Inflammatory macrophage (primary cell): ENCODE measurements around the gene SH3PXD2B.
"Not testable (repeated sequence)": the region's sequence is repeated elsewhere in the genome, so short reads cannot be mapped to it uniquely, and the experiment has no call there.

Experiments used
- DNase-seq, 2 donors: peaks; one replicate each; pipeline ENCODE4 v3.0.0-alpha.2; 2020 to 2022

Gene SH3PXD2B

DNA sequence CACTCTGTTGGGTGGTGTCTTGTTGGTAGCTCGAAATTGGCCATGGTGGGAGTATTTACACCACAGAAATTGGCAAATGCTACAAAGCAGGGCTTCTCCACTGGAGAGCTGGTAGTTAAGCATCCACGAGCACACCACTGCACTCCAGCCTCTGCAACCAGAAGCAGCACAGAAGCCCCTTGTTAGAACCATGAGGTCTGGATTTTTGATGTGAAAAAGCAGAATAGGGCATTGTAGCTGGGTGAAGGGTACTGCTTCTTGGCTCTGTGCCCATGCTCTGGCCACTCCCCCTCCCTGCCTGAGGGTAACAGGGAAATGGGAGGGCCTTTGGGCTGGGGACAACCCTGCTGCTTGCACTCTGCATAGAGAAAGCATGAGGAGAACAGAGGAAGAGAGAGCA, 89.6 kb downstream of the SH3PXD2B start:
- DNase-seq = no peak

DNA sequence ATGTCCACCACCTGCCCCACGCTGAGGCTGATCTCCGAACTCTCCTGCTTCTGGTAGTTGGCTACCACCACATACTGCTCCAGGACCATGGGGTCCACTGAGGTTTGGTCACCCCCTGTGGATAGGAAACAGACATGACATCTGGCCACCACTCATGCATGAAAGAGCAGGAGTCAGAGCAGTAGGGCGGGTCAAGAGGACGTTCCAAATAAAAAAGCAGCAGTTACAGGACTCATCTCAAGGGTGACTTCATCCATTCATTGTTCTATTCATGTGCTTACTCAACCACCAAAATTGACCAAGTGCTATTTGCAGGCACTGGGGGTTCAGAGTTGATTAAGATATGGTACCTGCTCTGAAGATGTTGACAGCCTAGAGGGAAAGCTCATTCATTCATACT, 91.6 kb downstream of the SH3PXD2B start:
- no peak for DNase-seq

DNA sequence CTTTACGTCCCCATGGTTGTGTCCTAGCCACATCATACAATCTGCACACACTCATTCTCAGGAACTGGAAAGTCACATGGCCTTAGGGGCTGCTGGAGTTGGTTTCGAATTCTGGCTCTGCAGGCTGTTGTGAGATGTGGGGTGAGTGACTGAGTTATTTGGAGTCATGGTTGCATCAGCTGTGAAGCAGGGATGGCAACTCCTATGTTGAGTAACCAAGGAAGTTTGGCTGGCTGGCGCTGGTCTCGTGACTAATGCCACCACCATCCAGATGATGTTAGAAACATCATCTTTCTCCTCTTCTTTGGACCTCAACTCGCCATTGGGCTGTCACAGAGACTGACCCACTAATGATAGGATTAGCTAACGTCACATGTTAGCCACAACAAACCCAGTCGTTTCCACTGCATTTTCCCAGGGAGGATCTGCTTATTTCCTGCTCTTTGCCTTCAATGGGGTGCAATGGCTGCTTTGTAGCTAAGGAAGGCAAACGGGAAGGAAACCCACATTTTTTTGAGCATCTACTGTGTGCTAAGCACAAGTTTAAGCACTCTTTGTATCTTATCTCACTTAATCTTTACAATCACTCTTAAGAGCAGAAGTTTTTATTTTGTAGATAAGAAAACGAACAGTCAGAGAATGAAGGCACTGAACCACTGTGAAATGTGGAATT, 92.6 kb downstream of the SH3PXD2B start:
- DNase-seq = peak; percentile 89 to 97

DNA sequence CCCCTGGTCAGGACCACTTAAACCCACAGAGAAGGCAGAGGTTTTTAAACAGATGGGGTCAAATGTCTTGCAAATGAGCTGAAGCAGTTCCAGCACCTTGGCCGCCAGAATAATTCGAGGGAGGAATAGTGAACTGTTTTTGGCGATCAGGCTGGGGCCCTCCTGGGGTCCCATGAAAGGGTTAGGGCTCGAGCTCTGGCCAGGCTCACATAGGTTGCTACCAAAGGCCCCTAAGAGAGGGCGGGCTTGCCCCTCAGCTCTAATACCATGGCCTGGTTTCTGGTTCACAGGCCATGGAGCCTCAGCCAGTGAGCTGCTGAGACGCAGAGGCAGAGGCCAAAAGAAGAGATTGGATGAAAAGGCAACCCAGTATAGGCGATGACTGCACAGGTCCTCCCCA, 96.0 kb downstream of the SH3PXD2B start:
- DNase-seq = no peak

DNA sequence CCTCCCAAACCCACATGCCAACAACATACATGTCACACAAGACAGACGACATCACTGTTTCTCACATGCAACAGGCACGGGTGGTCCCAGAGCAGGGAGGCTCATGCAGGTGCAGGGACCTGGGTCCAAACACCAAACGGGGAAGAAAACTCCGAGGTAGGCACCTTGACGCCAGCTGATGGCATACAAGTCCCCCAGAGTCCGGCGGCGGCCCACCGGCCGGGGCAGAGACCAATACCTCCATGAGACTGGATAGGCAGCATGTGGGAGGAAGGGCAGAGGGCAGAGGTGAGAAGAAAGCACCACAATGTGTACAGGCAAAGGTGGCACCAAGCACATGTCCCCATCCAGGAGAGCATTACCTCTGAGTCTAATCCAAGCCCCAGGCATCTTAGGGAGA, 97.8 kb downstream of the SH3PXD2B start:
- DNase-seq = no peak

DNA sequence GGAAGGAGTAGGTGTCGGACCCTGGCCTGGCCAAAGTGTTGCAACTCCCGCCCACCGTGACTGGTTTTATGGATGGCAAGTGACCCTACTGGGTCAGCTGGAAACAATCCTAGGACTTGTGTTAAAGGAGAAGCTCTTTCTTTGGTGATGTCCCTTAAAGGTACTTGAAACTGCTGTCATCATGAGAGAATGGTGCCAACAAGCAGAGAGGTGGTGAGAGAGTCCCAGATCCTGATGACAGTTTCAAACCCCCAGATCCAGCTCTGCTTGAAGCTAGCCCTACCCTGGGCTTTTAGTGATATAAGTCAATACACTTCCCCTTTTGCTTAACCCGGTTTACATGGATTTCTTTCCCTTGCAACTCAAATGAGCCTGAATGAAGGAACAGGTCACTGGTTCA, 98.3 kb downstream of the SH3PXD2B start:
- no peak for DNase-seq

DNA sequence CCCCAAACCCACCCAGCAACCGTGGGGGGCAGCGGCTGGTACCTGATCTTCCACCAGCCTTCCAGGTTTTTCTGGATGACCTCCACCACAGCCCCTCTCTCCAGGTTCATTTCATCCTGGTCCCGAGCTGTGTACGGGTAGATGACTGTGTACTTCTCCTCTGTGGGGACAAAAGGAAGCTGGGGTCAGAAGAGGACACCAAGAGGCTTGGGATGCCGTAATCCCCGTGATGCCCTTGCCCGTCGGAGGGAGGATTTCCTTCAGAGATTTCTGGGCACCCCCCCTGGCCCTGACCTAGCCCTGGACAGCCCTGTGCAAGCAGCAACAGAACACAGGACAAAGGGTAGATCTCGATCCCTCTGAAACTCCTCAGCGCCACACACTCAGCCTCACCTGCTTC, 100.5 kb downstream of the SH3PXD2B start:
- DNase-seq = no peak

DNA sequence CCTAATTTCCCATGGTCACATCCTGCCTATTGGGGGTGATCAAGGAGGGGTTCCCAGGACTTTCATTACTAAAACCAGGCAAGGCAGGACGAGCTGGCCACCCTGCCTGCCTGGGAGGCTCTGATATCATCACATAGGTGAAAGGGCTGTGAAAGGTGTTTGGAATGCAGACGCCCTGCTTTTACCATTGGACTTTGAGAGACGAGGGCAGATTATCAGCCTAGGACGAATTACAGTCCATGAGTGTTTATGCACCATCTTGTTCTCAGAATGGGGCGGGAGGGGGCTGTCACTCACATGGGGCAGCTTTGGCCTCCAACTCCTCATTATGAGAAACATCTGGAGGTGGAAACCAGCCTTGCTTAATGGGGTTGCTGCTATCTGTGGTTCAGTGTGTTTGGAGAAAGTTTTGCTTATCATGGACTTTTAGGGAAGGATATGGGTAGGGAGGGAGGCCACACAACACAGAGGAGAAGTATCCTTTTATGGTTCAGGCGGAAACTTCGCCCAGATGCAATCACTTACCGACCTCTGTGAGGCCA, 101.0 kb downstream of the SH3PXD2B start:
- DNase-seq = peak in 1 of 2 donors; percentile 7

DNA sequence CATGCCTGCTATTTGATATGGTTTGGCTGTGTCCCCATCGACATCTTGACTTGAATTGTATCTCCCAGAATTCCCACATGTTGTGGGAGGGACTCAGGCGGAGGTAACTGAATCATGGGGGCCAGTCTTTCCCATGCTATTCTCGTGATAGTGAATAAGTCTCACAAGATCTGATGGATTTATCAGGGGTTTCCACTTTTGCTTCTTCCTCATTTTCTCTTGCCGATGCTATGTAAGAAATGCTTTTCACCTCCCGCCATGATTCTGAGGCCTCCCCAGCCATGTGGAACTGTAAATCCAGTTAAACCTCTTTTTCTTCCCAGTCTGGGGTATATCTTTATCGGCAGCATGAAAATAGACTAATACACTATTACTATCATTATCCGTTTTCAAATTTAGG, 101.8 kb downstream of the SH3PXD2B start:
- not testable (repeated sequence) for DNase-seq

DNA sequence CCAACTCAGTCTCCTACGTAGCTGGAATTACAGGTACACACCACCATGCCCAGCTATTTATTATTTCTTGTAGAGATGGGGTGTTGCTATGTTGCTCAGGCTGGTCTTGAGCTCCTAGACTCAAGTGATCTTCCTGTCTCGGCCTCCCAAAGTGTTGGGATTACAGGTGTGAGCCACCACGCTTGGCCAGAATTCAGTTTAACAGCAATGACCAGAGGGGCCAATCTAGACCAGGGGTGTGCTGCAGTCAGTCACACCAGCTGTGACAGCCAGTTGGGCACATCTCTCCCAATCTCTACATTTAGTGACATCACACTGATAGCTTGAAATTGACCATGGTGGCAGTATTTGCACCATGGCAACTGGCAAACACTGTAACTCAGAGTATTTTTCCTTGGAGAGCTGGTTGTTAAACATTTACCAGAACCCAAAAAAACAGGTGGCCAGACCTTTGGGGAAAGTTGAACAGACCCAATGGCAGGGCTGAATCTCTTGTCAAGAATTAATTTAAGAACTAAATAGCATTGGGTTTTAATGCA, 103.0 kb downstream of the SH3PXD2B start:
- DNase-seq = no peak

DNA sequence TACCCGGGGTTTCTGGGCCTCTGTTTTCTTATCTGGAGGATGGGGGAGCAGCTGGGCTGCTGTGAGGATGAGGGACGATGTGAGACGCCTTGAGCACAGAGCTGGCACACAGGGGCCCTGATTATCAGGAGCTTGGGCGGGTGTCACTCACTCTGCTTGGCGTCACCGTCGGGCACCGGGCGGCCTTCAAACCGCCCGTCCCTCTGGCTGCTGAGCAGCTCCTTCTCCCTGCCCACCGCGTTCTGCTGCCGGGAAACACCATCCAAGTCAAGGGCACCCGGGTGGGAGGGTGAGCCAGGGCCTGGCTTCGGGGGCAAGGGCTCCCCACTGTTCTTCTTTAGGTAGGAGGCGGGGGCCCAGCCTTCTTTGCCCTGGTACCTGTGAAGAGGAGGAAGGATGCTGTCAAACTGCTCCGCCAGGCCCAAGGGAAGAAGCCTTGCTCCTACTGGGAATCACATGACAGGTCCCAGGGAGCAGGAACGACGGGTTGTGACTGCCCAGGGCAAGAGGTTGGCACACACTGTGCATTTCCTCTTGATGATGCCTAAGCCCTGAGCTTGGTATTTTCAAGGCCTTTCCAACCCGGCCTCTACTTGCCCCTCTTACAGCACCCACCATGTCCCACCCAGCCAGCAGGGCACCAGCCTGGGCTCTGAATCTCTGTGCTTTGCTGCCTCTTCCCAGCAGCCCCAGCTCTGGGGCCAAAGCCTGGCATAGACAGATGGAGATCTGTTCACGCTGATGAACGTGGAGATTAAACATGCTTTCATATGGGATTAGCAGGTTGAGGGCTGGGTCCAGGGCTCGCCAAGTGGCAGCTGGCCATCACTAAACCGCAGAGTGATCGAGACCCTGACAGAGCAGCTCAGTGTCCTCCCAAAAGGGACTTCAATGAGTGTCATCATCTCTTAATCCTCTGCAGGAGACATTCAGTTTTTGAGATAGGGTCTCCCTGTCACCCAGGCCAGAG, 103.8 kb downstream of the SH3PXD2B start:
- DNase-seq = no peak

DNA sequence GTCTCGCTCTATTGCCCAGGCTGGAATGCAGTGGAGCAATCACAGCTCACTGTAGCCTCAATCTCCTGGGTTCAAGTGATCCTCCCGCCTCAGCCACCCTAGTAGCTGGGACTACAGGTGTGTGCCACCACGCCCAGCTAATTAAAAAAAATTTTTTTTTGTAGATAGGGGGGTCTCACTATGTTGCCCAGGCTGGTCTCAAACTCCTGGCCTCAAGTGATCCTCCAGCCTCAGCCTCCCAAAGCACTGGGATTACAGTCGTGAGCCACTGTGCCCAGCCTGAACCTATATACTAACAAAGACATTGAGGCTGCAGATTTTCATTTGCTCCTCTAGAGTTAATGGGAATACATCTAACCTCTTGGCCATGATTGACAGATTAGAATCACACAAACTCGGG, 105.6 kb downstream of the SH3PXD2B start:
- DNase-seq = not testable (repeated sequence)

DNA sequence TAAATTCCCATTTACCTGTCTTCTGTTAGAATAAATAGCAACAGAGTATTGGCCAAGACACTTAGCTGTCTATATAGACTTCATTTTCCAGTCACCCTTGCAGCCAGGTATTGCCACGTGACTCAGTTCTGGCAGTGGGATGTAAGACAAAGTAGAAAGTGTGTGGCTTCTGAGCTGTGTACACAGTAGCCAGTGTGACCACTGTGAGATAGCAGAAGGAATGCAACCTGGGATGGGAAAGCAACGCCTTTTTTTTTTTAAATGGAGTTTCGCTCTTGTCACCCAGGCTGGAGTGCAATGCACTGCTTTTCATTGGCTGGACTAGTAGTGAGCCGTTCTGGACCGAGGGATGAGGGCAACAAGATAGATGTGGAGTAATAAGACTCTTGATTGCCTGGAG, 106.2 kb downstream of the SH3PXD2B start:
- no peak for DNase-seq

DNA sequence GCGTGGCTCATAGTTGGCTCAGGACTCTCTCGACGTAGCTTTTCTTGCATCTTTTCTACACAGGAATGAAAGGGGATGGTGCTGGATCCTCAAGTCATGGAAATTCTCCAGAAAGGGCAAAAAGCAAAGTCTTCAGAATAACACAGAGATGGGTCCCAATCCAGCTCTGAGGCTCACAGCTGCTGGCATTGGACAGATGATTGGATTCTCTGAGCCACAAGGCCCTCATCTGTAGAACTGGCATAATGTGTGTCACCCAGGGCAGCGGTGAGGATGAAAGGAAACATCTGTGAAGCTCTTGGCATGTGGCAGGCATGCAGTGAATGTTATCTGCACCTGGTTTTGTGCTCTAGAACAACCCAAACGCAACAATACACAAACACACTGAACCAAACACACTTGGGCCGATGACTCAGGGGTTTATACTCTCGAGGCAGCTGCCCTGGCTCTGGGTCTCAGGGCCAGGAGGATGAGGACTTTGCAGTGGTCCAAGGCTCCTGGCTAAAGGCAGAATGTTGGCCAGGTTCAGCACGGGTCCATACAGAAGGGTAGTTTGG, 106.8 kb downstream of the SH3PXD2B start:
- DNase-seq = no peak

DNA sequence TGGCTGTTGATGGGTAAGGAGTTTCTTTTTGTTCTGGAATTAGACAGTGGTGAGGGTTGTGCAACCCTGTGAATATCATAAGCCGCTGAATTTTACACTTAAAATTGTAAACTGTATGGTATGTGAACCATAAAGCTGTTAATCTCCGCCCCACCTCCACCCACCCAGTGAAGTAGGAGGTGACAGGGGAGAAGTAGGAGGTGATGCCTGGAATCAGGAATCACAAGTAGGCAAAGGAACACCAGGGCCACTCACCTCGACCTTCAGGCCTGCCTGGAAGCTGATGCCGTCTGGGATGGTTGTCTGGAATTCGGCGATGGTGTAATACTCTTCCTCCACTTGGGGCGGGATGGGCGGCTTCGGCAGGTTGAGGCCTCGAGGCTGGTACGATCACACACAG, 108.4 kb downstream of the SH3PXD2B start:
- no peak for DNase-seq

DNA sequence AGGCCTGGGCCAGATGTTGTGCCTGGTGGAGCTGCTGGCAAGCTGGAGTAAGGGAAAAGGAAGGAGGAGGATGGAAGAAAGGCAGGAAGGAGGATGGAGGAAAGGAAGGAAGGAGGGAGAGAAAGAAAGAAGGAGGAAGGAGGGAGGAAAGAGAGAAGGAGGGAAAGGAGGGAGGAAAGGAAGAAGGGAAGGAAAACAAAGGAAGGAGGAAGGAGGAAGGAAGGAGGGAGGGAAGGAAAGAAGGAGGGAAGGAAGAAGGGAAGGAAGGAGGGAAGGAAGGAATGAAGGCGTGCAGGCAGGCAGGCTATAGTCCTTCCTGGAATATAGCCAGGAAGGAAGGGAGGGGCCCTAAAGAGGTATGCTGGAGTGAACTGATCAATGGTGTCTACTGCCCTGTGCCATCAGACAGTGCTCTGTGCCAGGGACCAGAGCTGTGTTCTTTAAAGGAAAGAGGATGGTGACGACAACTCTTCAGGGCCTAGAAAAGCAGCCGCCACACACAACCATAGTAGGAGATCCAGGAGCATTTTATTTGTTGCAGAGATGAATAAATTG, 109.4 kb downstream of the SH3PXD2B start:
- DNase-seq = no peak

DNA sequence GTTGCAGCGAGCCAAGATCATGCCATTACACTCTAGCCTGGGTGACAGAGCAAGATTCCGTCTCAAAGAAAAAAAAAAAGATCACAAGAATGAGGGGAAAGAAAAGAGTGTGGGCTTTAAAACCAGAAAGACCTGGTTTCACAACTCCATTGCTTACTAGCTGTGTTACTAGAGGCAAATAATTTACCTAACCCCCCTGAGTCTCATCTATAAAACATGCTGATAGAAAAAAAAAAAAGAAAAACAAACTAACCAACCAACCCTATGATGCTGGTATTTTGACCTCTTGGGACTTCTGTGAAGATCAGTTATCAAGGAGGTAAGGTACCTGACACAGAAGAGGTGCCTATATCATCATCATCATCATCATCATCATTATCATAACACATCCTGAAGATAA, 110.6 kb downstream of the SH3PXD2B start:
- DNase-seq = no peak

DNA sequence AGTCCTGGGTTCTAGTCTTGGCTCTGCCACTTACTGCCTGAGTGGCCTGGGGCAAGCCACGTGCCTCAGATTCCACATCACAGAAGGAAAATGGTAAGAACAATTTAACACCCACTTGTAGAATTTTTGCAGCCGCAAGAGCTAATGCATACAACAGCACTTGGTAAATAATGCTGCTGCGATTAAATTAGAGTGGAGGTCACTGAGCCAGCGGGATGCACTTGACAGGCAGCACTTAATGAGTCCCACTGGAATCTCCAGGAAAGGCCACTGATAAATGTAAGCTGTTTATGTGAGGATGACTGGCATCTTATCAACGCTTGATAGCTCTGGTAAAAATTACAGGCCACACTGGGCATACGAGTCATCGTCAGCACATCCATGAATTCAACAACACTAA, 111.4 kb downstream of the SH3PXD2B start:
- DNase-seq = no peak

DNA sequence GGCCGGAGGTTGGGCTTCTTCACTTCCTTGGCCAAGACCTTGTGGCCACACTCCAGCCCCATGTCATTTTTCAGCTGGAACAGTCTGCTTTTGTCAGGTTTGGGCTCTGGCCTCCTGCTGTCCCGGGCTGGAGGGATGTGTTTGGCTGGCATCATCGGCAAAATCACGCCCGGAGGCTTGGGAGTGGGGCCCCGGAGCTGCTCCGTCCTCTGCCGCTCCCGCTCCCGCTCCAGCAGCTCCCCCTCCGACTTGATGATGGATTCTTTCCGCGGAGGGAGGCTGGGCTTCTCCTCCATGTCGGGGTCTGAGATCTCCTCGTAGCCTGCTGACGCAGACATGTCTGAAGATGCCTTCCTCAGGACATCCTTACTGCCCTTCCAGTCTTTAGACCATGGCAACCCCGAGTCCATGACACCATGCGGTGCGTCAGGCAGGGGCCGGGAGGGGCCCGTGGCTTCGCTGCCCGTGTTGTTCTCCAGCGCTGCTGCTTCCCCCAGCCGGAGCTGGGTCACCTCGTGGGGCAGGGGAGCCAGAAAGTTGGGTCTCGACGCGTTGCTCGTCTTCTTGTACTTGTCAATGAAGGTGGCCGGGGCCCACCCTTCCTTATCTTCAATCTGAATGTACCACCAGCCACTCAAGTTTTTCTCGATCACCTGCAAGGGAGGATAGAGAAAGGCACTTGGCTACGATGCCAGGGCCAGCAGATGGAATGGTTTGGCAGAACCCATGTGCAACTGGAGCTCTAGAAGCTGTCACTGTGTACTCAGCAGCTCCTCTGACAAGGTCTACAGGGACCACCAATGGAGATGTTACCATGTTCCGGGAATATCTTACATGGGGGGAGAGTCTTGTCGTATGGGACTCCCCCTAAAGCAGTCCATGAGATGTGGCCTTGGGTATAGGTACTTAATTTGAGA, 114.8 kb downstream of the SH3PXD2B start:
- no peak for DNase-seq

DNA sequence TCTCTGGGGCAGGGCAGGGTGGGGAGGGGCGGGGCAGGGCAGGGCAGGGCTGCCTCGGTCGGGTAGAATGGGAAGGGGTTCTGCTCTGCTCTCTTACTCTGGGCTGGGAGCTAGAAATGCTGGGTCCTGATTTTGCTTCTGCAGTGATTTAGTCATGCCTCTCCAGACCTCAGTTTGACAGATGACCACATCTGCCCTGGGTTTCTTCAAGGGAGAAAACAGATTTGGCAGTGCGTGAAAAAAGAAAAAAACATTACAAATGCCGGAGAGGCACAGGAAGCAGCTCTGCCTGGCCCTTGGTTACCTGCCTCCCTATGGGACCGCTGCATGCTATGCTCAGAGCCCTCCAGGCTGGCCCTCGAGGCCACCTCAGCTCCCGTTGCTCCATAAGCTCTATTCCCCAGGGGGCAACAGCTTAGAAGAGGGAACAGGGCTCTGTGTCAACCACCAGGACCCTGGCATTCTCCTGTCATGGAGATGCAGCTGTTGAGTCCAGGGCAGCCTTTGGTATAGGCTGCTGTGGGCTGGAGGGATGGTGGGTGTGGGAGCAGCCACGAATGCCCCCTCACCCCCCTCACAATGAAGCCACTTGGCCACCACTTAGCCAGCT, 117.5 kb downstream of the SH3PXD2B start:
- no peak for DNase-seq

DNA sequence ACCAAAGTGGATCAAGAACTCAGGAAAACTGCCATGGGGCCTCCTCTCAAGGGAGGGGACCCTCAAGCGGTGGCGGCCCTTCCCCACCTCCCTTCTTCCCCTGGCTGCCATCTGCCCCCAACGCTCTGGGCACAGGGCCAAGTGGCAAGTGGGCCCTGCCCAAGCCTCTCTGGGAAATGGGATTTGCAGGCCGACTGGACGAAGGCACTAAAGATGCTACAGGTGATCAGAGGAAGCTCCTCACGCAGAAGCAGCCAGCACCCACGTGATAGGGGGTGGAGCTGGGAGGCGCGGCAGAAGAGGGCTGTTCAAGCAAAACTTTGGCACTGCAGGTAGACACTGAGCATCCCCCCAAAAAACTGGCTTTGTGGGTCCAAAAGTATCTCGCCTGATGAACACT, 118.1 kb downstream of the SH3PXD2B start:
- DNase-seq = no peak
